Esophagus mucosa (tissue), 1 donor: ENCODE data around the gene MCC. TPM values are rescaled to one million over a fixed set of nuclear protein-coding genes. Genes with fewer than 3 reads are reported as not detected.

Source experiments
- ATAC-seq: fragments of 200-7000 bp; cut with Tn5 transposase; one replicate; pipeline ENCODE4 v1.9.1; 2020
- total RNA-seq: library from RNA; stranded (reverse); gene quantifications from one replicate; pipeline ENCODE4 v1.2.4, GENCODE V29; 2023
- donor health status: DM: yes; HTN: yes; CAD: no.

MCC gene
- total RNA-seq, 1 donor from 2014 or later, result 37.6 TPM

DNA sequence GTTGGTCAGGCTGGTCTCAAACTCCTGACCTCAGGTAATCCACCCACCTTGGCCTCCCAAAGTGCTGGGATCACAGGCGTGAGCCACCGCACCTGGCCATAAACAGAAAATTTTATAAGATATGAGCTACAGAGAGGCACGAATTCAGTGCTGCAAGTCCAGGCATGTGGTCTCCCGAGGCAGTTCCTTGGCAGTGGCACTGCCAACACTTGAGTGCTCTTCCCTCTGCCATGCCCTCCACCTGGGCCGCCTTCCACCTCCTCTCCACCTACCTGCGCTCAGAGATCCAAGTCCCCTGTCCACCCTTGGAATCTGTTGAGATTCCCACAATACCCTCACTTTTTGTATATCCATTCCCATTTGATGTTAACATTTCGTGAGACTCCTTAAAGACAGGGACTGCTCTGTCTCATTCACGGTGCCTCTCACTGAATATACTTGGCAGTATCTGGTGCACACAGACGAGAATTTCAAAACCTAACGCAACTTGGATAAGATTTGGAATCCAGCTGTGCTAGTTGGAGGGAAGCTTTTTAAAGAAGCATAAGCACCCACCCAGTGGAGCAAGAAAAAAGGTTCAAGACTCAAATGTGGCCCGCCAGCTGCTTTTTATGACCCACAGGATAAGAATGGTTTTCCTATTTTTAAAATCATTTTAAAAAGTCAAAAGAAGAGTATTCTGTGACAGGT is 443.3 kb downstream of the MCC start:
- ATAC-seq, result no peak

DNA sequence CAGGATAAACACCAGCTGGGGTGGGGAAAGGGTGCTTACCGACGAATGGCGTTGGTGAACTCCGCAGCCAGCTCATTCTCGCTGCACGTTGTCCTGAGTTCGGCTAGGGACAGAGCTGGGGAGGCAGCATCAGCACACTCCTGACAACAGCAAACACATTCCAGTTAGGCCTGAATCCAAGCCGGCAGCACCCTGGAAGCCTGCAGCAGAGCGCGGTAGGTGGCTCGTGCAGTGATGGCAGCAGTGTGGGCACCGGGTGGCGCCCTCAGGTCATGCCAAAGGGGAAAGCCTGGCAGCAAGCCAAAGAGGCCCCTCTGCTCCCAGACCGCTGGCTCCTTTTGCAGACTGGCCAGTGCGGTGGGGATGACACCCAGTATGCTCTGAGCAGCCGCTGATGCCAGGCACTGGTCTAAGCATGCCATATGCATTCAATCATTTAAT is 444.7 kb downstream of the MCC start:
- no peak for ATAC-seq

DNA sequence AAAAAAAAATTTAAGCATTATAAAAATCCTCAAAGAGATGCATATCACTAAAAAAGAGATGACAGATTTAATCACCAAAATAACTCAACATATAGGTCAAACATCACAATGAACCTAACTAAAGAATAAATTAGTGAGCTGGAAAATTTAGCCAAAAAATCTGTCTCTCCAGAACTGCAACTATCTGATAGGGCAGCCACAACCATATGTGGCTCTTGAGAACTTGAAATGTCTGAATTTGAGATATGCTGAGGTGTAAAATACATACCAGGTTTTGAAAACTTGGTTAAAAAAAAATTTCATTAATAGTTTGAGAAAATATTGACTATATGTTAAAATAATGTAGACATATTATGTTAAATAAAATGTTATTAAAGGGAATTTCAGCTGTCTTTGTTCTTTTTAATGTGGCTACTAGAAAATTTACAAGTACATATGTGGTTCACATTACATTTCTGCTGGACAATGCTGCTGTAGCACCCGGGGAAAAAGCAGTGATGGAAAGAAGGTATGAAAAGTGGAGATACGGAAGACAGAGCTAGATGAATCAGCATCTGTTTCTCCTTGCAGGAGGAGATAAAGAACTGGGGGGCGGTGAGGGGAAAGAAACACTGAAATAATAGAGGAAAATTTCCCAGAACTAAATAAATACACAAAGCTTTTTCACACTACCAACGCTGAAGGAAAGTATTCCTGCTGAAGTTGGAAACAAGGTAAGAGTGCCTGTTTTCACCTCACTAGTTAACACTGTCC is 445.6 kb downstream of the MCC start:
- ATAC-seq, result no peak

DNA sequence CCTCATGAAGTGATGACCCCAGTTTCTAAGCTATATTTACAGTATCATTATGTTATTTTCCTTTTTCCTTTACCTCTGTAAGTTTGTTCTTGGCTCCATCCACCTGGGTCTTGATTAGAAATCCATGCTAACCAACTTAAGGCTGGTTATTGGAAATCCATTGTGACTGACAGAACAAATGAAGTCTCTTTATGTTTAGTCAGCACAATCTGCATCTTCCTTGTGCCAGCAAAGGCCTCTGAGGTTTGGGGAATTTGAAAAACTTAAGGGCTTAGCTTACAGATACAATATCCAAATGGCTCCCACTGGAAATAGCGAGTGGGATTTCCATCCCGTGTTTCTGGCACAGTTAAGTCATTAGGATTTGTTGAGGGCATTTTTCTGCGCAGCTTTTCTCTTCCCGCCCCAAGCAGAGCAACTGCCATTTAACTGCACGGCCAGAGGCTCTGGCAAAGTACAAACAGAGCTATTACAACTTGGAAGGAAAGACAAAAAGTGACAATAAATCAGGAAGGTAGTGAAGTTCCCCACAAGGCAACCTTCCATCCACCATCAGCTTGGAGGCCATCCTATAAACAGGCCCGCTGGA is 447.5 kb downstream of the MCC start:
- ATAC-seq, result no peak

DNA sequence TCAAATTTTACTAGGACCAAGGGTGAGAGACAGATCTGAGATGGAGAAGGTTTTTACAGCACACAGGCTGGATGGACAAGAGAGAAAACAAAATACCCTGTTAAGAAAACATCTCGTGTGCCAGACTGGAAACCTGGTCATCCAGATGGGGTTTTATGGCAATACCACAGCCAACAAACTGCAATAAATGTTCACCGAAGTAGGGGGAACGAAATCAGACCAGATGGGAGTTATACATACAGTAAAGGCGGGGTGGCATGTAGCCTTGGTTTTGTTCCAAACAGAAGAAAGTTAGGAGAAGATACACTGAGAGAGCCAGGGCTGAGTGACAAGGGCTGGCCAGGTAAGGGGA is 448.3 kb downstream of the MCC start:
- ATAC-seq, result no peak

DNA sequence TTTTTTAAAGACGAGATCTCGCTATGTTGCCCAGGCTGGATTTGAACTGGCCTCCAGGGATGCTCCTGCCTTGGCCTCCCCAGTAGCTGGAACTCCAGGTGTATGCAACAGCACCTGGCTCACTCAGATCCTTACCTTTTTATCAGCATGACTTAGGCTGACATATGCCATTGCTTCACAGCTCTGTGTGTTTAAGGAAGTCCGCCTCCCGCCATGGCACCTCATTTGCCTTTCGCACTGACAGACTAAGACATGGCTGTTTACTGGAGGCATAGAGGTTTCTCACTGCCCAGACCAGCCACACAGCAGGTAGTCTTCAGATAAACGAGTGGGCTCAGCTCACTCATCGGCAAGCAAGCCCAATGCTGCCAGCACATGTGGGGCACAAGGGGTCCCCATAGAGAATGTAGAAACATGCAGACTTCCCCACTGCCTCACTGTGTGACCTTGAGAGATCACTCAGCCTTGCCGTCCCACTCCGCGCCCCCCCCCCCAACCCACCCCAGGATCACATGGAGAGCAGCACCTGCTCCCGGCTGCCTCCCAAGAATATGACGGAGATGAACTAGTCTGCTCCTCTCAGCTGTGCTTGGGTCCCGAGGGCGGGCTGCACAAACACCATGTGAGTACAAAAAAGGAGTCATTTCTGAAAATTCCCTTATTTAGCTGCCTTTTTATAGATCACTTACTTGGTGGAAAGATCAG is 448.9 kb downstream of the MCC start:
- ATAC-seq, result no peak

DNA sequence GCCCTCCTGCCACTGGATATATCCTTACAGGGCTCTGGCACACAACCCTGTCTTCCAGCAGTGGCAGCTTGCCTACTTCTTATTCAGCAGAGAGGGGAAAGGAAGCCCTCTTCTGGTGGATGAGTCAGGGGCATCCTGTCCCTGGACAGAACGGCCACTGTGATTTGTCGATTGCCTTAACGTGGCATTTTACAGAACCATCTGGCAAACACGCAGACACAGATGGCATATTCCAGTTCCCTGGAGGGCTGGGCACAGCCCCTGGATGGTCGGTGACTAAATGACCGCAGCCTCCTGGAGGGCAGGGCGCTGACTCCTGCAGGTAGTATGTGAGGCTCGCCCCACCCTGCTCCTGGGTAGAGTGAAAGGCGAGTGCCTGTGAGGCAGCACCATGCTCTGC is 449.5 kb downstream of the MCC start:
- peak; percentile 81 for ATAC-seq

DNA sequence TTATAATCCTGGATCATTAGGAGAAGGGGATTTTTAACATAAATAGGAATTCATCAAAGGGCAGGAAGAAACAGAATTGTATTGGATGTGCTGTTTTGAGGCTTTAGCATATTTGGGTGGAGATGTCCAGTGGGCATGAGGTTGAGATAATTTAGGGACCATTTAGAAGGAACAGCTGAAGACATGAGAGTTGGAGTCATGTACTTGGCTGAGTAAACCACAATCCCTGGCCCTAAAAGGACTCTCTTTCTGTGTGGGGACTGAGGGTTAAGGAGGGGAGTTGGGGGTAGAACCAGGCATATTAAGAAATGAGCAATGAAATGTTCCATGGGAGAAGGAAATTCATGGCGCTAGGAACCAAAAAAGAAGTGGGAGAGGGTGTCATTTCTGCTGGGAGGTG is 450.1 kb downstream of the MCC start:
- no peak for ATAC-seq

DNA sequence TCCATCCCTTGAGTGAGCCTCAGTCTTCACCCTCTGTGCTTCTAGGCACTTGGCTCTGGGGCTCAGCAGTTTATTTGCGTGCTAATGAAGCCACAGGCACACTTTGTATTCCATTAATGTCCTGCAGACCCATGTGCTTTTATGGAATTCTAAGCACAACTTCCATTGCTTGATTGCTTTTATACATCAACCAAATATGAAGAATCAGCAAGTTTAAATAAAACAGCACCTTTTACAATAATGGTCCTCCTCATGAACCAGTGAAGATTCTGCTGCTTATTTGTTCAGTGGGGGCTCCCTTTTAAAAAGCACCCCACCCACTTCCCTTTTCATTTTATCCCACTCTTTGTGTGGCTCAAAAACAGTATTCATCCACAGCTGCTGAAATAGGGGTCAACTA is 451.4 kb downstream of the MCC start:
- no peak for ATAC-seq

DNA sequence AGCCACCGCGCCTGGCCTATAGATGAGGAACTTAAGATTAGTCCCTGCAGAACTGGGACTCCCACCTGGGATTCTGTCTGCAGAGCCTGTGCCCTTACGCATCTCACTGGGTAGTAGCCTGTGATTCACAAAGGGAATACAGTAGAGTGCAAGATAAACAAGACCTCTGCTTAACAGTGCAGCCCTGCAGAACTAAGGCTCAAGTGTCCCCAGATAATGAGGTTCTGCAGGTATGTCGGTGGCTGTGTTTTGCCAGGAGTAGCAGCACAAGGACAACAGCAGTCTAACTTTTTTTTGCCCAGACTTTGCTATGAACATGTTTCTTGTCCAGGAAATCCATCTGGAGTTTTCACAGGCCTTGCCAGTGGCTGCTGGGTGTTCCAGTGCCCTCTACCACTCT is 451.9 kb downstream of the MCC start:
- ATAC-seq, result no peak

DNA sequence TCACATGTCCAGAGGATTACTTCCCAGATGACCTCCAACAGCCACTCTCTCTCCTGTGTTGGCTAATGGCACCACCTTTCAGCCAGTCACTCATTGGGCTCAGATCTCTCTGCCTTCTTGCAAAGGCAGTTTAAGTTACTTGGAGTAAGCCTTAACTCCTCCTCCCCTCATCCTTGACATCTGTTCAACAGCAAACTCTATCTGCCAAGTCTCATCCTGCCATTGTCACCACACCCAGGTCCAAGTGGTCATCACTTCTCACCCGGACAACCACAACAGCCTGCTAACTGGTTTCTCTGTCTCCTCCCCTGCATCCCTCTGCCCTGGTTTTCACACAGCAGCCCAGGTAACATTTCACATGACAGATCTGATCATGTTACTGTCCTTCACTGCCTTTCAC is 453.2 kb downstream of the MCC start:
- no peak for ATAC-seq

DNA sequence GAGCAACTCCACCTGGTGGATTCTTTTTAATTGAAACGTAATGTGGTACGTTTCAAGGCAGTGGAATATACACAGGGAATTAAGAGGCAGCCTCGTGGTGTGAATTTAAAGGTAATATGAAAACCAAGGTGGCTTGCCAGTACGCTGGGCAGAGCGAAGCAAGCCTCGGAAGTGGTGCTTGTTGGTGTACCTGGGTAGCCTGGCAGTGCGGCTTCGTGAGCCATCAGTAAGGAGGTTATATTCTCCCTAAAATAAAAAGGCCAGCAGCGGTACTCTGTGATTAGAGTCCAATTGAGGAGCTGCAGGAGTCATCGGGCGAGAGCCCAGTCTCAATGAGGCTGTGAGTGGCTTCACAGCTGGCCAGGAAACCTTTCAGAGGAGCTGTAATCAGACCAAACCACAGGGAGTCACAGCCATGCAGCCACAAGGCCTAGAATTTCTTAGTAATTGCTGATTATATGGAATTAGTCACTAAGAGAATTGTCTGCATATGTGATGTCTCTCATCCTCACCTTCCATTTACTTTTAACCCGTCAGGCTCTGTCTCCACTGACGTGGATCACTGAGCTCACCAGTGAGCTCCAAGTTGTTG is 454.0 kb downstream of the MCC start:
- no peak for ATAC-seq

DNA sequence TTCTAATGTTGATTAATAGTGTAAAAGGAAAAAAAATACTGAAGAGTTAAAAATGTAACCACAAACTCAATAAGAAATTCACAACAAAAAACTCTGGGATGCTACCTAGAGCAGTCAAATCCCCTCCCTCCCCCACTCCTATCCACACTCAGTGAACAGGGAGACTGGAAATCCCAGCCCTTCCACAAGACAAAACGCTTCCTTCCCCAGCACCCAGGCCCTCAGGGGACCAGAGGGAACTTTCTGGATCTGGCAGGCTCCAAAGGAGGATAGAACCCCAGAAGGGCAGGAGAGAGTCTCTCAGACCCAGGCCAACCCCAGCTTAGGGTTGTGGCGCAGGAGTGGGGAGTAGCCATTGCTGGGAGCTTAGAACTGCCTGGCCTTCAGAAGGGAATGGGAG is 456.7 kb downstream of the MCC start:
- no peak for ATAC-seq

DNA sequence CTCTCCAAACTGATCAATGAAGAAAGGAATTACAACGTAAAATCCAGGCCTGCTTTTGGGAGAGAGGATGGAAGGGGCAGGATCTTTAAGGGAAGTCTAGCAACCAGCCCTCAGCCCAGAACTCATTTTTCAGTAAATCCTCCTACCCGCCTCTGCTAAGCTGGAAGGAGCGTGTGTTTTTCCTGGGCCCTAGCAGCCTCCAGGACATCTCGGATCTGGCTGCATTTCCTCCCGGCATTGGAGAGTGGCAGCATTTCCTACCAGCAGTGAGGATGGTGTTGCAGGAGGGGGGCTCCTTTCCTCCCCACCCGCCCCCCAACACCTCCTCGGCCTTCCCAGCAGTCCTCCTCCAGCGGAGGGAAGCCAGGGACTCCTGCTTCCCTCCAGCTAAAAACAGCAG is 457.1 kb downstream of the MCC start:
- no peak for ATAC-seq

DNA sequence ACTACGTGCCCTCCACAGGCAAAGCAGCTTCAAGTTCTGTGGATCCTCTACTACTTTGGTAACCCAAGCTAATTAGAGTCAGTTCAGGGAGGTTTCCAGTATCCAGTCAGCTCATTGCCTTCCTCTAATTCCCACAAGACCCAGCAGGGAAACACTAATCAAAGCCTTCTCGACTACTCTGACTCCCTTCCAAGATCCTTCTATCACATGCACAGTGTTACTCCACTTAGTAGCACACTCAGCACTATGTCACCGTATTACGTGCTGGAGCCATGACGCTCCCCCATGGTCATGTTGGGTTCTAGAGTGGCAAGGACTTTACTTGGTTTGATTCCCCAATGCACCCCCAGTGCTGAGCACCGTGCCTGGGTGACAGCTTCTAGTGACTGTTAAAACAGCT is 458.6 kb downstream of the MCC start:
- no peak for ATAC-seq

DNA sequence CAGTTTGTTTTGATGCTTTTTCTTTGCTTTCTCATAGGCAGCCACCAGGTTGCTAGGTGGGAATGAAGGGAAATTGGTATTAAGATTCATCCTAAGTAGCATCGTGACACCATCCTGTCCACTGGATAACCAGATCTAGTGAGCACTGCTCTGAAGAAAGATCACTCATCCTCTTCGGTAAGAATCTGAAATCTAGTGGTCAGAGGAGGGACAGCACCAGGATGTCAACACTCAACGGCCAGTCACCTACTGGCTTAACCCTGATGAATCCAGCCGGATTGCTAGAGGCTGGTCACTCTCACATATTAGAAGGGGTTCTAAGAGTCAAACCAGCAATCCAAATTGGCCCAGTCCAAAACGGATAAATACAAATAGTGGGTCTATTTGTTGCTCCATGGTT is 460.8 kb downstream of the MCC start:
- no peak for ATAC-seq

DNA sequence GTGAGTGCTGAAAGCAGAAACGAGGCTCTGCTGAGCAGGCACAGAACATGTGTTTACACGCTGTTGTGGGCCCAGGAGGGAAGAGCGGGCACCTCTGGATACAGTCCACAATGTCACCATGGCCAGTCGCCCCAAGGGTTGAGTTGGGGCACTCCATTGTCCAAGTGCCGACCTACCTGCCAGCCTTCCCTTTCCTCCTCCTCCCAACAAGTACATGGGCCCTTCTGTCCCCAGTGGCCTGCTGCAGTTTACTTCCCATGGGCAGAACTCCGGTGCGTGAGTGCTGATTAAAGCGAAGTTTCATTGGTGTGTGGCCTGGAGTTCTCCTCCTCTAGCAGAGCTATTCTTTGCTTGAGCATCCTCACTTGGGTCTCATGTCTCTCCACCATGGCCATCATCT is 461.2 kb downstream of the MCC start:
- ATAC-seq, result no peak

DNA sequence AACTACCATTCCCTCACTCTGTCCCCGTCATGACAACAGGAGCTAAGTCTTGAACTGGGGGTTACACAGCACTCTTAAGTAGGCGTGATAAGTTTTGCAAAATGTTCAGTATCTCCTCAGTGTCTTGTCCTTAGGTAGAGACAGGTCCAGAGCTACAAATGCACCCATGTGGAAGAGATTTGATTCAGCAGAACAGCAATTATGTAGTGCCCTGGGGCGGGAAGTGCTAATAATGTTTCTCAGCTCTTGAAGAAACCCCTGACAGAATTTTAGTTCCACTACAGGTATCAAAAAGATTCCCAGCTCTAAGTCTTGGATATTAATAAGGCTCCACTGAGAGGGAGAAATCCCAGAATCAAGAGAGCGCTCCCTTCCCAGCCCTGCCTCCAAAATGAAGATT is 462.0 kb downstream of the MCC start:
- ATAC-seq, result no peak

DNA sequence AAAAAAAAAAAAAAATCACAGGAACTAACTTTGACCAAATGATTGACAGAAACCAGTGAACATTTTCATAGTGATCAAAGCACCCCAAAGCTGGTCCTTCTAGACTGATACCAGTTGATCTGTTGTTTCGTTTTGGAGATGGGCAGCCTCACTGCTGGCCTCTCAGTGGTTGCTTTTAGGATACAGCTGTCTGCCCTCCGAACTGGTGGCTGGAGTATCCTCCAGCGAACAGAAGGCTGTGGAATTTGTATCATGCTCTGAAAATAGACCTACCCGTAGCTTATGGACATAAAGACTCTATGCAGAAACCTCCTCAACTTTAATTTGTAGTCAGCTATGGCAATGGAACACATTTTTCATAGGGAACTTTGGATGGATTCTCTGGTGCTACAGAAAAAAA is 462.7 kb downstream of the MCC start:
- ATAC-seq, result no peak

DNA sequence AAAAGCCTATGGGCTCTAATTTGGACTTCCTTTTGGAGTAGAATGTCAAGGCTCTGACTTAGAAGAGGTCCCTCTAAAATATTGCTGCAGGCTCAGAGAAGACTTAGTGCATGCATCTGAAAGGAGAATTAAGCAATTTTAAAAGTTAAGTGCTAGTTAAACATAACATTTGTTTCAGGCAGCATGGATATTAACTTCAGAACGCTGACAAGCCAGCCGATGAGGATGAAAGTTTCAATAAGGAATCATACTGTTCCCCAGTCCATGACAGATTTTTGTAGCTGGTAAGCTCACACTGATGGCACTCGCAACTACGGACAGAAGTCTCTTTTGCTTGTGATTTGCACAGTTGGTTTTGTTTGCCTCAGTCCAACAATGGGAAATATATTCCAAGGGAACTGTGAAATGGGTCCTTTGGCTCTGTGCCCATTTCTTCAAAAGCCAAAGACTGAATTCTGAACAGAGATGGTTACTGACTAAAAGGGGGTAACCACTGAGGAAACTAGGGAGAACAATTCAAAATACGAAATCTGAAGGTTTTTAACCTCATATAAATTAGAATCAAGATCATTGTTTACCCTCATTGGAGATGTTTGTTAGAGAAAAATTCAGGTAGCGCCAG is 464.1 kb downstream of the MCC start:
- no peak for ATAC-seq

DNA sequence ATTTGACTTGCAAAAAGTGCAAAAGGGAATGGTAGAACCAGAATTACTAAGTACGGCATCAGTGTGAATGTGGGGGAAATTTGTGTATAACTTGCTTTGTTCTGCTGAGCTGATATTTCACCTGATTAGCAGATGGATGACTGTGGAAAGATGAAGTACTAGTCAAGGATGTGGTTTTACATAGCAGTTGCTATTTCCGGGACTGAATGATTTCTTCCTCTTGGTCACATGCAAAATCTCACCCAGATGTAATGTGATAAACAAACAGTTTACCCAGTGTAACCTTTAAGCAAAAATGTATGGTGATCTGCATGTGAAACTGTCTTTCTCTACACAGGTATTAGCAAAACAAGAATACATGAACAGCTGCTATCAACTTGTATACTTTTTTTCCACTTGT is 465.6 kb downstream of the MCC start:
- ATAC-seq, result peak; percentile 35

DNA sequence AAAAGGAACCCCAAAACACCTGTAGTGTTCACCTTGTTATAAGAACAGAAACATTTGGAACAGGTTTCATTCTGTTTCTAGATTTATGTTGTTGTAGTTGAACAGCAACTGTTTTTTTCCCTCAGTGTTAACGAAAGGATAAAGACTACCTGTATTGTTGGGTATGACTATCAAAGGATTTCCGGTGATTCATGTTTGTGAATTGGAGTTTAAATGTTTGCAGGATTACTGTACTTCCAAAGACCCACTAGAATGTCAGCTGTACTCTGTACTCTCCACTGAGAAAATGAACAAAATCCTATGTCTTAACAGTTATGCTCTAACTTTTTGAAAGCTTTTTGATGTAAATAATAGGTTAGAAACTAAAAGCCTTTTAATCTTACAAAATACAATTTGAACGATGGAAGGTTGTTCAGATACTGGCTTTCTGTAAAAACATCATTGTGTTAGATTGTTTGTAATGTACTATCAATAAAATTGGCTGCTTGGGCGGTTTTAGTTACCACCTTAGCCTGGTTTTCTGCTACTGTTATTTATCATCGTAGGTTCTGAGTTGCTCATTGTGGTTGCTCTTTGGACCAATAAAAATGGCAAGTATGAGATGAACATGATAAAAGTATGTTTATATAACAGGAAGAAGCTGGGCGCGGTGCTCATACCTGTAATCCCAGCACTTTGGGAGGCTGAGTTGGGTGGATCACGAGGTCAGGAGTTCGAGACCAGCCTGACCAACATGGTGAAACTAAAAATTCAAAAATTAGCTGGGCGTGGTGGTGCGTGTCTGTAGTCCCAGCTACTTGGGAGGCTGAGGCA is 467.6 kb downstream of the MCC start:
- ATAC-seq, result peak; percentile 59
